ENCODE measurements around the gene TTYH3.

The TTYH3 gene

DNA sequence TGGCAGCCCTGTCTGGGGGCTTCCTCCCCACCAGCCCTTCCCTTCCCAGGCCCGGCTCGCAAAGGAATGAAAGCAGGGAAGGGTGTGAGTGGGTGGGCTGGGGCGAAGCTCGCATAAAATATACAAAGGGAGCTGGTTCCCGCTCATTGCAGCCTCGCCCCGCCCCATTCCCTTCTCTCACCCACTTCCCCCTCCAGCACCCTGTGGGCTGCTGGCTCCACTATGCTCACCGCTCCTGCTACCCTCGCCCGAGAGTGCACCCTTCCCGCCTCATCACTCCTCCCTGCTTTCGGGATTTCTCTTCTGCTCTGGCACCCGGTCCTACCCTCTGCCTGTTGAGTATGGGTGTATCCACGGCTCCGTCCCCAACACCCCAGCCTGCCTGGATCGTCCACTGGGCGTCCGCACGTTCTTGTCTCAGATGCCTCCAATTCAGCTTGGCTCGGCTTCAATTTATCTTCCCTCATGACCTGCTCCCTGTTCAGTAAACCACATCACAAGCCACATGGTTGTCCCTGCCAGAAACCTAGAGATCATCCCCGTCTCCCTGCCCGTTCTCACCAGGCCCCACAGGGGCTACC is 14.4 kb upstream of the TTYH3 start:
- no peak for DNase-seq

DNA sequence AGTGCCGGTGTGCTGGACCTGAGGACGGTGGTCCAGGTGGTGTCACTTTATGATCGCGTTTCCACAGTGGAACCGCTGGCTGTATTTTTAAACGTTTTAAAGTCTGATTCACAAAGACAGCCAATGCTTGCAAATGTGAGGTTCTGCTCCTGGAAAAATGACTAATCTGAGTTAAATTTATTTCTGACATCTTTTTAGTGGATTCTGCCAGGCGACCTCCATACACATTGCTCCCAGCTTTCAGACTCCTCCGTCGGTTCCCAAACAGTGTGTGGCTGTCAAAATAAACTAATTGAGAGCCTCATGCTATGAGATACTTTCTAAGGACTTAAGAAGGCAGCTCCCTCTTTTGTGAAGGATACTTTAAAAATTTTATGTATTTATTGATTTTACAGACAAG is 12.7 kb upstream of the TTYH3 start:
- no peak for DNase-seq

DNA sequence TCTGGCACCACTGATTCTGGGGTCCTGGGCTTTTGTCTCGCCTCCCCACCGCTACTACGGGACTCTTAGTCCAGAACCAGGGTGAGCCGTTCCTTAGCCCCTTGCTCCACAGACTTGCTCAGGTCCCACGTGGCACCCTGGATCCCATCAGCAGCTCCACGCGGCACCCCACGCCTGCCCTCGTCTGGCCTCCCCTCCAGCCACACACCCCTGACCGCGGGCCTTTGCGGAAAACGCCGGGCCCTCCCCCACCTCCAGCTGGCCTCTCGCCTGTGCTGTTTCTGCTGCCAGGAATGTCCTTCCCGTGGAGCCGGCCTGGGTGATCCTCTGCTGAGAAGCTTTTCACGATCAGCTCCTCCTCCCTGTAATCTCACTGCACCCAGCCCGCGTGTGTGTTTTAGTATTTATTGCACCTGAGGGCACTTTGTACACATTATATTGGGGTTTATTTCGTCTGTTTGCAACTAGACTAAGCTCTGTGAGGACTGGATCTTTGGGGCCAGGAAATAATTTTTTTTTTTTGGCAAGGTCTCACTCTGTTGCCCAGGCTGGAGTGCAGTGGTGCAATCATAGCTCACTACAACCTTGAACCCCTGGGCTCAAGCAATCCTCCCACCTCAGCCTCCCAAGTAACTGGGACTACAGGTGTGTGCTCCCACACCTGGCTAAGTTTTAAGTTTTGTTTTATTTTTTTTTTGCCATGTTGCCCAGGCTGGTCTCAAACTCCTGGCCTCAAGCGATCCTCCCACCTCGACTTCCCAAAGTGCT is 10.5 kb upstream of the TTYH3 start:
- no peak for DNase-seq

DNA sequence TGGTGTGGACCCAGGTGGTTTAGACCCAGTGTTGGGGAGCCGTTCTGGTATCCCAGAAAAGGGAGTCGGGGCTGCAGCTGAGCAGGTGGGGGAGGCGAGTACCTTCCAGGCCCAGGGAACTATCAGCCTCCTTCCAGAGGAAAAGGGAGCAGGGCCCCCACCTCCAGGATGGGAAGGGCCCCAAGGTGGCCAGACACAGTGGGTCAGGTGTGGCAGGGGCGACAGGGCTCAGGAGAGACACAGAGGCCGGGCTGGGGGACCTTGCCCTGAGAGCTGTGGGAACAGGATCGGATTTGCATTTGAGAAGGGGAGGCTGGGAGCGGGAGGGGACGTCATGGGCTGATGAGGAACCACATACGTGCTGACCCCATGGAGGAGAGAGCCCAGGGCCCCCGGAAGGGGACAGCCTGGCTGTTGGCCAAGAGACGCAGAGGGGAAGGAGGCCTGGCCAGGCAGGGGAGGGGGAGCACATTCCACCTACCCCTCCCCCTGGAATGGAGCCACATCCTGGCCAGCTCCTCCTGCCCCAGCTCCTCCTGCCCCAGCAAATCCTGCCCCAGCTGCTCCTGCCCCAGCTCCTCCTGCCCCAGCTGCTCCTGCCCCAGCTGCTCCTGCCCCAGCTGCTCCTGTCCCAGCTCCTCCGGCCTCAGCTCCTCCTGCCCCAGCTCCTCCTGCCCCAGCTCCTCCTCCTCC is 9.7 kb upstream of the TTYH3 start:
- DNase-seq, result no peak

DNA sequence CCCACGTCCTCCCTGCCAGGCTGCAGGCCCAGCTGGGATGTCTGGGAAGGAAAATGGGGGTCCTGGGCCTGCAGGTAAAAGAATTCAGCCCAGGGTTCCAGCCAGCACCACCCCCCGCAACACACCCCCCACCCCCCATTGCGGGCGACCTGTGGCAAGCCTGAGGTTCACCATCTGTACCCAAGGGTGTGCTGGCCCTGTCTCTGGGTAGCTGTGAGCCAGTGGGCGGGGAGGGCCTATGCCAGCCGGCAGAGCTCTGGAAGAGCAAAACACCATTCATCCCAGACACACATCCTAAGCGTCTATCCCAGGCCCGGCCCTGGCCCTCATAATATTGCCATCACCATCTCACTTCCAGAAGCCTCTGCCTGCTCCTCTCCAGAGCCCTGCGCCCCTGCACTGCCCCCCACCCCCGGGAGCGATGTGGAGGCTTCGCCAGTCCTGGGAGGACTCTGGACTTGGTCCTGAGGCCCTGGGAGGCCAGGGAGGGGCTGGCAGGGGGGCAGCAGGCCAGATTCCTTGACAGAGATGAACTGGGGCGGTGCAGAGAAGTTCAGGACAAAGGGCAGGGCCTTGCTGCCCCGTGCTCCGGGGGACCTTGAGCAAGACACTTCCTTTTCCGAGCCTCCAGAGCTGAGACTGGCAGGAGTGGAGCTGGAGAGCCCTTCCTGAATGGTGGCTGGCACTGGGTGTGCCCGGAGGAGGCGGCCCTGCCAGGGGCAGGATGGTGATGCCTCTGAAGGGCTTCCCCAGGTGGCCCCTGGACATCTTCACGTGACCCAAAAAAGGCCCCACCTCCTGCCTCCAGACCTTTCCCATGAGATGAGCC is 8.7 kb upstream of the TTYH3 start:
- DNase-seq, result no peak

DNA sequence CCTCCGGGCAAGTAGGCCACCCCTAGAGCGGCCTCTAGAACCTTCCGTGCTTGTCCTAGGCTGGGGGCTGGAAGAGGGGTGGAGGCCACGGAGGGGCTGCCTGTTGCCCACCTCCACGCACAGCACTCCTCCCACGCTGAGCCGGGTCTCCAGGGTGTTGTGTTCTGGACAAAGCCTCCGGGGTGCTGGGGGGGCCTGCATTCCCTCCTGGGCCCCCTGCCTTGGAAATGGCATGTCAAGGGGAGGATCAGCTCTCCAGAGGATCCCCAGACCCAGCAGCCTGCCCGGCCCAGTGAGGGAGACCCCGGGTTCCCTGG is 8.1 kb upstream of the TTYH3 start:
- DNase-seq, result no peak

DNA sequence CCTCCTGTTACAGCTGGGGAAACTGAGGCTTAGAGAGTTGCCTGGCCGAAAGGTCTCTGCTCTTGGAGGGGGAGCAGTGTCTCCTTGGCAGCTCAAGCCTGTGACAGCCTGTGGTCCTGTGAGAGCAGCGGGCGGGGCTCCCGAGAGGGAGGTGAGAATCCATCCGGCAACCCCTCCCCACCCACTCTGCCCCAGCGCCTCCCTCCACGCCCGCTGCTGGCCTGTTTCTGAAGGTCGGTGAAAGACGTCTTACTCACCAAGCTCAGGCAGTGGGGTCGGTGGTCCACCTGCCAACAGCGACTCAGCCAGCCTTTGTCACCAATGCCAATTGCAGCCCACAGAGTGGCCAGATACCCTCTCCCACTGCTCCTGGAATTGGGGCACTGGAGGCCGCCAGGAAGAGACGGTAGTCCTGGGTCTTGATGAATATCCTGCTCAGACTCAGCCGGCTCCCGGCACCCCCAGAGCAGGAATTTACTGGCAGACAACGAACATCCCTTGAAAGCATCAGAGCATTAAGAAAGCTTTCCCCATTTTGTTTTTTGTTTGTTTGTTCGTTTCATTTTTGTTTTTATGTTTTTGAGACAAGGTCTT is 7.4 kb upstream of the TTYH3 start:
- DNase-seq, result no peak

DNA sequence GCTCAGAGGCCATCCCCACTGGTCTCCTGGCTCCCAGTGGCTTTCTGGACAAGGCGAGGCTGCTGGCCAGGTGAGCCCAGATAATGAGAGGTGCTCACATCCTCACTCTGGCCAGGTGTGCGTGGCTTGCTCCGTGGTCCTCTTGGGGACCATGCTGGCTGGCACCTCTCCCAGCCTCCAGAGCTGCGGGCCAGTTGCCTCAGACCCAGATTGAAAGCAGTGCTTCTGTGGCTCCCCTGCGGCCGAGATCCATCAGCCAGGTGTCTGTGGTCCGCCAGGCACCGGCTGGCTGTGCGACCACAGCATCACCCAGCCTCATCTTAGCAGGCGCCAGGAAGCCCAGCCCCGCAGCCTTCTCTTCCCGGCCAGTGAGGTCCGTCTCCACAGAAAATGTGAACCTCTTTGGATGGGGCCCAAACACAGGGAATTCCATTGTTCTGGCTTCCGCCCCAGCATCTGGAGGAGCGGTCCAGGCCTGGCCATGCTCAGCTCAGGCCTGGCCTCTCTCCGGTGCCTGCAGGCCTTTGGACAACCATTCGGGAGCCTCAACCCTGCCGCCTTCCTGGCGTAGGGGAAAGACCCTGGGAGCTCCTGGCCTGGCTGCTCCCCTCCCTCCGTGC is 5.2 kb upstream of the TTYH3 start:
- DNase-seq, result no peak

DNA sequence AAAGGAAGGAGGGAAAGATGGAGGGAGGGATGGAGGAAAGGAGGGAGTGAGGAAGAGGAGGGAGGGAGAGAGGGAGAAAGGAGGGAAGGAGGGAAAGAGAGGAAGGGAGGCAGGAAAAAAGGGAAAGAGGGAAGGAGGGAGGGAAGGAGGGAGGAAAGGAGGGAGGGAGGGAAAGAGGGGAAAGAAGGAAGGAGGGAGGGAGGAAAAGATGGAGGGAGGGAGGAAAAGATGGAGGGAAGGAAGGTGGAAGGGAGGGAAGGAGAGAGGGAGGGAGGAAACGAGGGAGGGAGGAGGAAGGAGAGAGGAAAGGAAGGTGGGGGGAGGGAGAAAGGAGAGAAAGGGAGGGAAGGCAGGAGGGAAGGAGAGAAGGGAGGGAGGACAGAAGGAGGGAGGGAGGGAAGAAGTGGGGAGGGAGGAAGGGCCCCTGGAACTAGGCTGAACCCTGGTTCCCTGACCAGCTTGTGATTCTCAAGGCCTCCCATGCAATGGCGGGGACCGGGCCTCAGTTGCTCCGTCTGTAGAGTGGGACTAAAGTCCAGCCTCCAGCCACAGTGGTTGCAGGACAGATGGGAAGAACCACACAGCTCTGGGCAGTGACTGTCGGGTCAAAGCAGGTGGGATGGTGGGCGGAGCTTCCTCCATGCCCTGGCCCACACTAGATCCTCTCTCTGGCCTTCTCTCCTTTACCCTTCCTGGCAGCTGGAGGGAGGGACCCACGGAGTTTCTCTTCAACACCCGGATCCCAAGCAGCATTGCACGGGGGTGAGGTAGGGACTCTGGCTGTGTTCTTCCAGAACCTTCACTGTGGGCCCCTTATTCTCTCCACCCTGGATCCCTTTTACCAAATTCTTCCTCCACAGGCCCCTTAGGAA is 4.3 kb upstream of the TTYH3 start:
- no peak for DNase-seq

DNA sequence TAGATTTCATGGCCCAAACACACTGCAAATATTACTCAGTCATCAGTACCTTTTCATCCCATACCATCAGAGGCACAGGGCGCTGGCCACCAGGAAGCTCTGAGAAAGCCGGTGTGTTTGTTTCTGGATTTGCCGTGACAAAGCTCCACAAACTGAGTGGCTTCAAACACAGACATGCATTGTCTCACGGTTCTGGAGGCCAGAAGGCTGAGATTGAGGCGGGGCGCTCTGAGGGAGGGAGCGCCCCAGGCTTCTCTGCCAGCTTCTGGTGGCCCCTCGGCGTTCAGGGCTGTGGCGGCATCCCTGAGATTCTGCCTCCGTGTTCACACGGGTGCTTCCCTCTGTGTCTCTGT is 3.7 kb upstream of the TTYH3 start:
- DNase-seq, result no peak

DNA sequence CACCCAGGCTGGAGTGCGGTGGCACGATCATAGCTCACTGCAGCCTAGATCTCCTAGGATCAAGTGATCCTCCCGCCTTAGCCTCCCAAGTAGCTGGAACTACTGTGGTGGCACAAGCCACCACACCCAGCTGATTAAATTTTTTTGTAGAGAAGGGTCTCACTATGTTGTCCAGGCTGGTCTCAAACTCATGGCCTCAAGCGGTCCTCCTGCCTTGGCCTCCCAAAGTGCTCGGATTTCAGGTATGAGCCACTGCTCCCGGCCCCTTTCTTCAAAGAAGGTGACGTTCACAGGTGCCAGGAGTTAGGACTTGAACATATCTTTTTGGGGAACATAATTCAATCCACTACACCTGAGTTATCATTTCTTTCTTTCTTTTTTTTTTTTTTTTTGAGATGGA is 2.9 kb upstream of the TTYH3 start:
- DNase-seq, result no peak

DNA sequence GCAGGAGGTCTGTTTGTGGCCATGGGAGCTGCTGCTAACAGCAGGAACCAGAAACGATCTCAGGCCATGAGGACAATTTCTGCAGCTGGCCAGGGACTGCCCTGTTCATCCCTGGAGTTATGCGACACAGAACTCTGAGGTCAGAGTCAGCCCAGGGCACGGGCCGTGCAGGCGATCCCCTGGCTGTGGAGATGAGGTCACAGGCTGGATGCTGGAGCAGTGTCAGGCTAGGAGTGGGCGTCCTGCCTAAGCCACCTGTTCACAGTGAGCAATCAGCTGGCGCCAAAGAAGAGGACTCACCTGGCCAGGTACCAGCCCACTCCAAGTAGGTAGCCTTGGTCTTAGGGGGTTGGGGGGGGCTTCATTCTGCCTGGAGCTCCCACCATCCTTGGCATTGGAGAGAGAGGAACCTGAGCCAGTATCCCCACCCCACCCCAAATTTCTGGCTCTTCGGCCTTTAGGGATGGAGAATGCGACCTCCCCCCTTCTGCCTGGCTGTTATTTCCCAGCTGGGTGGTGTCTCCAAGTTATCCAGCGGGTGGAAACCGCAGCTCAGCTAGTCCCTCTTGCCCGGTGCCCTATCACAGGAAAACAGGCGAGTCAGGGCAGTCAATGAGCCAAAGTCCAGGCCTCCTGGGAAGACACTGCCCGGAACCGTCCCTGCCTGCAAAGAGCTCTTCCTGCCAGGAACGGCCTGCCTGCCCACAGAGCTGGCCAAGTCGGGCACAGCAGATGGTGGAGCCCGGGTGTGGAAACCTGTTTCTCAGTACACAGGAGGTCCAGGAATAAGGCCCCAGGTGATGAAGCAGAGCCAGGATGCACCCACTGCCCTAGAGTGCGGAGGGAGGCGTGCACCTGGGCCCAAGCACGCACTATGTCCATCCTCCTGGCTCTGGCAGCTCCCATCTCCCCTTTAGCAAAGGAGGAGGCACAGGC is 1.8 kb upstream of the TTYH3 start:
- DNase-seq, result no peak

DNA sequence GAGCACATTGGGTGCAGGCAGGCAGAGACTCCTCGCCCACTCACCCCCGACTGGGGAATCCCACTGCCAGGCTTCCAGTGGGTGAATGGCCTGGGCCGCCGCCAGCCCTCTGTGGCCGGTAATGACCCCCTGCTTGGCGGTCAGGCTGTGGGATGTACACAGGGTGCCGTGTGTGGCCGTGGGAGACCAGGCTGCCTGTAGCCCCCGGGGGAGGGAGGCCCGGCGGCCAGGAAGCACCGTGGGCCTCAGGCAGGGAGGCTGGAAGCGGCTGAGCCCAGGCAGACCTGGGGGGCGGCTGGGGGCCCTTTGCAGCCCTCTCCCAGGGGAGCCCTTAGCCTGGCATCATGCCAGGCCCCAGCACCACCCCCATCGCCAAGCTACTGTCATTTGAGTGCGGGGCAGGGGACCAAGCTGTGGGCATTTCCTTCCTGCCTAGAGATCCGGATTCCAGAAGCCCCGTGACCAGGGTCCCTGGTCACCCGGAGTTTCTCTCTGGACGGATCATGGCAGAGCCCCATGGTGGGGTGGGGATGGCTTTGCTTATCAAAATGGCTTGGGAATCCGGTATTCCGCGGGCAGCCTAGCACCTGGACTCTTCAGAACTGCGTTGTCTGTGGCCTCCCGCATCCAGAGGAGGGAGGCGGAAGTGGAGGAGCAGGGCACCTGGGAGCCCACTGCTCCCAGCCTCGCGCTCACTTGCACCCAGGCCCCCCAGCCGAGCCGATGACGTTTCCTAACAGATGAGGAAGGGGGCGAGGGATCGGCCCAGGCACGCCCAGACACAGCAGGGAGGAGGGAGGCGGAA is 1.1 kb downstream of the TTYH3 start:
- peak; percentile 48 for DNase-seq

DNA sequence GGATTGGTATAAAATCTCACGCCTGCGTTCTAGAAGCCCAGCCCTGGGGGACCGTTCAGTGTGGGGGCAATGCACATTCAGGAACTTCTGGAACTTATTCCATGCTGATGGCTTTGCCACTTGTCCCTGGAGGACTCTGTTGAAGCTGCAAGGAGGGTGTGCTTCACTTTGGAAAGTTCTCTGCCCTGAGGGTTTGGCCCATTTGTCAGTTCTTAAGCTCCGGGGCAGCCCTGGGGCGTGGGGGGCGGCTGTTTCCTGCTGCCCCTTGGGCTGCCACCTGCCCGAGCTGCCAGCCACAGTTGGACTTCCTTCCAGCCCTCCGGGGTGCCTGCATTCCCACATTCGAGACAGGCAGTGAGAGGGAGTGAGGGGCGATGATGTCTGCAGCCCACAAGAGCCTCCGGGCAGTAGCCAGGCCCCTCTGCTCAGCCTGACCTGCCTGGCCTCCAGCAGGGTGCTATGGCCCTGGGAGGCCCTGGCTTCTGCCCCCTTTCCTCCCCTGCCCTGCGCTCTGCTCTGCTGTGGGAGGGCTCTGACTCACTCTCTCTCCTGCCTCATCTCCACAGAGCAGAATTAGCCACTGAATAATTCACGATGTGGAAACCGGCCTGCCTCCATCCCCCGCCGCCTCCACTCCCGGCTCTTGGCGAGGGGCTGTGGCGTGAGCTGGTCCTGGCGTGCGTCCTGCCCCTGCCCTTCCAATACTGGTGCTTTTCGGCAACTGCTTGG is 1.9 kb downstream of the TTYH3 start:
- DNase-seq, result peak; percentile 47

DNA sequence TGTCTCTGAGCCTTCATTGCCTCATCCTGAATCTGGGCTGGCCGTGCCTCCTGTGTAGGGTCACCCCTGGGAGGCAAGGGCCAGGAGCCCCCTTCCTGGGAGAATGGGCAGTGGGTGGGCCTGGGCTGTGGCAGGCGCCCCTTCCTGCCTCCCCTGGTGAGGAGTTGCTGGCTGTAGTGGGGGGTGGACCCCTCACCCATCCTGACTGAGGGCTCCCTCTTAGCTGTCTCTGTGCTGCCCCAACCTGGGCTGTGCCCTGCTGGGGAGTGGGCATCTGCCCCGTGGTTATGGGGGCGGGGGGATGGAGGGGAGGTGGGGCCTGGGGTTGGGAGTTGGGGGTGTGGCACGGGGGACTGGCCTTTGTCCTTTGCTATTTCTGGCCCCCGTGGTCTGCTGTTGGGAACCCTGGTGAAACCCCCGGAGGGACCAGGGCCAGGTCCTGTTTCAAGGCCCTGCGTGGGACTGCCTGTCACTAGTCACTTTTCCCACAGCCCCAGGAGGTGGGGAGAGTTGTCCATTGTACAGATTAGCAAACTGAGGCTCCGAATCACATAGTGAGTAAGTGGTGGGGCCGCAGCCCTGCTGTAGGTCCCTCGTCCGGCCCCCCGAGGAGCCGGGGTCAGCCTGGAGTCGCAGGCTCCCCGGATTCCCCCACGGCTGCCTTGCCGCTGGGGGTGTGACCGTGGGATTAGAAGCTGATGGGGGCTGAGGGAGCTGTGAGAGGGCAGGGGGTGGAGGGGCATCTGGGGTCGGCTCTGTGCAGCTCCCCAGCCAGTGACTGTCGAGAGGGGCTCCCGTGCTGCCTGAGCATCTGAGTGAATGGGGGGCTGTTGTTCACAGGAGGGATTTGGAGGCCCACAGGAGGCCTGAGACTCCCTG is 2.7 kb downstream of the TTYH3 start:
- DNase-seq, result no peak

DNA sequence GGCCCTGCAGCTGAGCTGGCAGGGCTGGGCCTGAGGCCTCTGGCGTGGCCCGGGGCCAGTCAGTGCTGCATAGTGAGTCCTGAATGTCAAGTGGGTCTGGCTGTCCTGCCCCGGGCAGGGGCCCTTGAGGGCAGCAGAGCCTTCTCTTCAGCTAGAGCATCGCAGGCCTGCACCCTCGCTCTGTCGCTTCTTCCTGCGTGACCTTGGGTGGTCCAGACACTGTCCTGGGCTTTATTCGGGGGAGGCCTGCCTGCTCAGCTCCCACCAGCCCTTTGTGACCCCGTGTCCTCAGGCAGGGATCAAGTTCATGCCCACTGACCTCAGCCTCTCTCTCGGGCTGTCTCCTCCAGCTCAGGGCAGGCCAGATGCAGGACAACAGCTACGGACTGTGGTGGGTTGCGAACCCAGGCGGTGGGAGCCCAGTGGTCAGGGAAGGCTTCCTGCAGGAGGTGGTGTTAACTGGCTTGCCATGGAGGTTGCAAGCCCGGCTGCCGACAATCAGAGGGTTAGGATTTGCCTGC is 3.4 kb downstream of the TTYH3 start:
- no peak for DNase-seq

DNA sequence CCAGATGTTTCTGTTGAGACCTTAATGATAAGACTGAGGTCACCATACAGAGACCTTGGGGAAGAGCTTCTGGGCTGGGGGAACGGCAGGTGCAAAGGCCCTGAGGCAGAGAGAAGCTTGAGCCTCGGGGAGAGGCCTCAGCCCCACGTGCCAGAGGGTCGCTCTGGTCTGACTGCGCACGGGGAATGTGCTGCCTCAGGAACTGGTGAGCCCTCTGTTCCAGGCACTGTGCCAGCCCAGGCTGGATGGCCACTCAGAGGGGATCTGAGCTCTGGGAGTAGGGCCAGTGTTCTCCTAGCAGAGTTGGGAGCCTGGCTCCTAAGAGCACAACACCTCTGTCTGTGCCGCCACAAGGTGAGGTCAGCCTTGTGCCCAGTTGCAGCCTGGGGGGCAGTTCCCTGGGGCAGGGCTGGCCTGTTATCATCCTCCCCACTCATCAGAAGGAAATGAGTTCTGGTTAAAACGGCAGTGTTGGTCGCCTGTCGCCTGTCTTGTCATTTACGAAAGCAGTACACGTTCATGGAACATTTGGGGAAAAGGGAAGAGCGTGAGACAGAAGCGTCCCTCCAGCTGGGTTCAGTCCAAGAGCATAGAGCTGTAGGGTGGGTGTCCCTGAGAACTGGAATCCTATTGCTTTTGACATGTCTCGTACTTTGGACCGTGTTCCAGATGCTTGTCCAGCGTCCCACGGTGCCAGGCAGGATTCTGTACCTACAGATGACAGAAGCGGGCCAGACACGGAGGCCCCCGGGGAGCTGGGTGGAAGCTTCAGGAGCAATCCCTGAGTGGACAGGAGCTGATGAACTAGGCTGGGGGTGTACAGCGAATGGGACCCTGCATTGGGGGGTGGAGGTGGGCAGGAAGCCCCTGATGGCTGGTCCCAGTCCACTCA is 4.3 kb downstream of the TTYH3 start:
- DNase-seq, result no peak
